B cell (primary cell): Measurements from ENCODE around the gene CTCF. TPM values are rescaled to one million over a fixed set of nuclear protein-coding genes. Genes with fewer than 3 reads are reported as not detected.
A peak's percentile ranks its signal among the peaks of the same experiment; 100 is the strongest.

Source experiments
- ATAC-seq: fragments of 200-7000 bp; cut with Tn5 transposase; one replicate; pipeline ENCODE4 v1.10.0; 2021; ENCODE audit warnings: low read depth, mild to moderate bottlenecking, moderate number of reproducible peaks, moderate library complexity
- CTCF ChIA-PET: fragments of 350-600 bp; sonication (Branson Sonifier 250); formaldehyde crosslinking; loops from one replicate; lab custom pipeline; 2021; ENCODE audit warnings: antibody characterized with exemption, inconsistent platforms; lab: Charles Lee
- POLR2A ChIA-PET: fragments of 350-600 bp; sonication (Branson Sonifier 250); formaldehyde crosslinking; loops from one replicate; lab custom pipeline; 2021; ENCODE audit warnings: antibody characterized with exemption; lab: Charles Lee
- DNase-seq: peaks from one replicate; pipeline ENCODE4 v3.0.0; 2013
- H2AFZ ChIP-seq: 2 replicates; pipeline ENCODE4 v1.6.1; 2012; ENCODE audit warnings: mild to moderate bottlenecking, low read depth, low read length; ENCODE audit not compliant: insufficient read depth, poor library complexity, severe bottlenecking
- H3K27ac ChIP-seq, 2 donors: 1 replicate in 1 of 2; 2 replicates in 1 of 2; pipeline ENCODE4 v1.5.1; 2012 to 2013; ENCODE audit warnings: low read length in 2 of 2, mild to moderate bottlenecking in 2 of 2, moderate library complexity in 1 of 2
- H3K27me3 ChIP-seq, 4 experiments: fragments of 200-600 bp in 1 of 4; sonication (generic) in 1 of 4; replicated peaks in 1 of 4; 1 replicate in 2 of 4; 2 replicates in 2 of 4; pipeline versions ENCODE4 v1.6.1 to v1.7.0; 2013 to 2016; ENCODE audit warnings: low read length in 3 of 4, mild to moderate bottlenecking in 2 of 4, mixed read lengths in 1 of 4, moderate library complexity in 1 of 4; ENCODE audit not compliant: insufficient read depth in 4 of 4, control insufficient read depth in 3 of 4; ENCODE audit errors: control extremely low read depth in 1 of 4
- H3K36me3 ChIP-seq, 2 experiments: replicated peaks in 1 of 2; 1 replicate in 1 of 2; 2 replicates in 1 of 2; pipeline versions ENCODE4 v1.6.1 to v1.7.1; 2013; ENCODE audit warnings: low read length in 1 of 2; ENCODE audit not compliant: insufficient read depth in 2 of 2, control insufficient read depth in 1 of 2; ENCODE audit errors: control extremely low read depth in 1 of 2, extremely low read depth in 1 of 2
- H3K4me1 ChIP-seq, 2 donors: fragments of 200-600 bp in 1 of 2; sonication (generic) in 1 of 2; 1 replicate in 1 of 2; 2 replicates in 1 of 2; pipeline versions ENCODE4 v1.5.1 to v1.6.1; 2013 to 2017; ENCODE audit warnings: low read length in 2 of 2; ENCODE audit not compliant: control insufficient read depth in 2 of 2, insufficient read depth in 2 of 2
- H3K4me2 ChIP-seq: replicated peaks from 2 replicates; pipeline ENCODE3; 2012; ENCODE audit warnings: mild to moderate bottlenecking, low read depth, low read length; ENCODE audit not compliant: poor library complexity, severe bottlenecking
- H3K4me3 ChIP-seq, 5 experiments: fragments of 200-600 bp in 1 of 5; sonication (generic) in 1 of 5; 1 replicate in 3 of 5; 2 replicates in 2 of 5; pipeline versions ENCODE4 v1.5.1 to v1.7.0; 2011 to 2016; ENCODE audit warnings: low read length in 4 of 5, mild to moderate bottlenecking in 4 of 5, low read depth in 2 of 5, control low read depth in 1 of 5, moderate library complexity in 1 of 5; ENCODE audit not compliant: insufficient read depth in 1 of 5; ENCODE audit errors: control extremely low read depth in 1 of 5, extremely low read depth in 1 of 5
- H3K79me2 ChIP-seq: fragments of 200-600 bp; sonication (generic); one replicate; pipeline ENCODE4 v1.6.0; 2016; ENCODE audit warnings: low read length; ENCODE audit not compliant: control insufficient read depth, insufficient read depth
- H3K9ac ChIP-seq: fragments of 200-600 bp; sonication (generic); 2 replicates; pipeline ENCODE4 v1.6.1; 2017; ENCODE audit warnings: mild to moderate bottlenecking, low read length, moderate library complexity
- H3K9me3 ChIP-seq, 3 donors: one replicate each; pipeline versions ENCODE4 v1.6.1 to v1.7.1; 2013; ENCODE audit warnings: low read length in 2 of 3; ENCODE audit not compliant: control insufficient read depth in 2 of 3, insufficient read depth in 1 of 3; ENCODE audit errors: control extremely low read depth in 1 of 3
- H4K20me1 ChIP-seq: 2 replicates; pipeline ENCODE4 v1.6.0; 2012; ENCODE audit warnings: mild to moderate bottlenecking, low read length; ENCODE audit not compliant: insufficient read depth, control insufficient read depth, poor library complexity, severe bottlenecking
- H3K27ac Mint-ChIP-seq: one replicate; pipeline ENCODE4 v1.8.0; 2021; ENCODE audit warnings: mixed read lengths
- H3K27me3 Mint-ChIP-seq: one replicate; pipeline ENCODE4 v1.8.0; 2021; ENCODE audit warnings: mixed read lengths
- H3K4me1 Mint-ChIP-seq: one replicate; pipeline ENCODE4 v1.8.0; 2021; ENCODE audit warnings: mixed read lengths
- H3K4me3 Mint-ChIP-seq: one replicate; pipeline ENCODE4 v1.8.0; 2021; ENCODE audit warnings: mixed read lengths
- H3K9me3 Mint-ChIP-seq: one replicate; pipeline ENCODE4 v1.8.0; 2022; ENCODE audit warnings: mixed read lengths; ENCODE audit not compliant: insufficient read depth
- EZH2 ChIP-seq: IDR thresholded peaks from 2 replicates; pipeline ENCODE4 v1.6.1; 2012; ENCODE audit warnings: borderline replicate concordance, low read depth, mild to moderate bottlenecking, moderate library complexity, low read length; ENCODE audit not compliant: insufficient read depth, poor library complexity, severe bottlenecking
- WGBS: methylation state at CpG from one replicate; pipeline ENCODE4 v1.1.5; 2013; ENCODE audit warnings: missing lambda C conversion rate; ENCODE audit not compliant: insufficient coverage; 5-methylcytosine and 5-hydroxymethylcytosine counted together
- intact Hi-C: fragments of 100-400 bp; cut with micrococcal nuclease; formaldehyde crosslinking; loops from one replicate; pipeline ENCODE4 v1.10.0; 2022
- polyA plus RNA-seq: library from polyadenylated mRNA; depleted of rRNA; stranded (reverse); fragments of >200 nt; gene quantifications from 2 replicates; pipeline ENCODE4 v1.2.3, GENCODE V29; 2012
- total RNA-seq, 2 donors: library from RNA; stranded (reverse); fragments of 120-200 nt in 1 of 2; gene quantifications; 1 replicate in 1 of 2; 2 replicates in 1 of 2; pipeline versions ENCODE4 v1.2.3 to v1.2.4, GENCODE V29; 2013 to 2022
- TF ChIP-seq, protein P1 (sequence below): fragments of 200-600 bp; IDR thresholded peaks from one replicate; pipeline ENCODE4 v1.8.0; 2022; ENCODE audit warnings: antibody characterized with exemption, mild to moderate bottlenecking

The CTCF gene
- total and polyA plus RNA-seq, 2 donors (not counting 1 experiment from before 2014, with no cell fraction given): 42.7 to 78.4 TPM

DNA sequence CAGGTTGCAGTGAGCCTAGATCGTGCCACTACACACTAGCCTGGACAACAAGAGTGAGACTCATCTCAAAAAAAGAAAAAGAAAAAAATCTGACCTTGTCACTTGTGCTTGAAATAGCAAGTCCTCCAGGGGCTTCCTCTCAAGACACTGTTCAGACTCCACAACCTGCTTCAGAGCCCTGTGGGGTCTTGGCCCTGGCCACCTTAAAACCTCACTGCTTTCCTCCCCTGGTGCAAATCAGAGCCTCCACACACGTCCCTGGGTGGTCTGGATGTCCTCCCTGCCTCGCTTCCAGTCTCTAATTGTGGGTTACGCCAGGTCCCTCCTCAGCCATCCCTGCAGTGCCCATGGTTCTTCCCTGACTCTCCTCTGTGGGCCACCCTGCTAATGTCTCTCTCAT lies 93.0 kb downstream of the CTCF start:
- ChIA-PET POLR2A (no interaction called here), CTCF (no interaction called here)
- no peak for TF ChIP-seq EZH2
- TF ChIP-seq, protein P1, sequence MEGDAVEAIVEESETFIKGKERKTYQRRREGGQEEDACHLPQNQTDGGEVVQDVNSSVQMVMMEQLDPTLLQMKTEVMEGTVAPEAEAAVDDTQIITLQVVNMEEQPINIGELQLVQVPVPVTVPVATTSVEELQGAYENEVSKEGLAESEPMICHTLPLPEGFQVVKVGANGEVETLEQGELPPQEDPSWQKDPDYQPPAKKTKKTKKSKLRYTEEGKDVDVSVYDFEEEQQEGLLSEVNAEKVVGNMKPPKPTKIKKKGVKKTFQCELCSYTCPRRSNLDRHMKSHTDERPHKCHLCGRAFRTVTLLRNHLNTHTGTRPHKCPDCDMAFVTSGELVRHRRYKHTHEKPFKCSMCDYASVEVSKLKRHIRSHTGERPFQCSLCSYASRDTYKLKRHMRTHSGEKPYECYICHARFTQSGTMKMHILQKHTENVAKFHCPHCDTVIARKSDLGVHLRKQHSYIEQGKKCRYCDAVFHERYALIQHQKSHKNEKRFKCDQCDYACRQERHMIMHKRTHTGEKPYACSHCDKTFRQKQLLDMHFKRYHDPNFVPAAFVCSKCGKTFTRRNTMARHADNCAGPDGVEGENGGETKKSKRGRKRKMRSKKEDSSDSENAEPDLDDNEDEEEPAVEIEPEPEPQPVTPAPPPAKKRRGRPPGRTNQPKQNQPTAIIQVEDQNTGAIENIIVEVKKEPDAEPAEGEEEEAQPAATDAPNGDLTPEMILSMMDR: no peak

DNA sequence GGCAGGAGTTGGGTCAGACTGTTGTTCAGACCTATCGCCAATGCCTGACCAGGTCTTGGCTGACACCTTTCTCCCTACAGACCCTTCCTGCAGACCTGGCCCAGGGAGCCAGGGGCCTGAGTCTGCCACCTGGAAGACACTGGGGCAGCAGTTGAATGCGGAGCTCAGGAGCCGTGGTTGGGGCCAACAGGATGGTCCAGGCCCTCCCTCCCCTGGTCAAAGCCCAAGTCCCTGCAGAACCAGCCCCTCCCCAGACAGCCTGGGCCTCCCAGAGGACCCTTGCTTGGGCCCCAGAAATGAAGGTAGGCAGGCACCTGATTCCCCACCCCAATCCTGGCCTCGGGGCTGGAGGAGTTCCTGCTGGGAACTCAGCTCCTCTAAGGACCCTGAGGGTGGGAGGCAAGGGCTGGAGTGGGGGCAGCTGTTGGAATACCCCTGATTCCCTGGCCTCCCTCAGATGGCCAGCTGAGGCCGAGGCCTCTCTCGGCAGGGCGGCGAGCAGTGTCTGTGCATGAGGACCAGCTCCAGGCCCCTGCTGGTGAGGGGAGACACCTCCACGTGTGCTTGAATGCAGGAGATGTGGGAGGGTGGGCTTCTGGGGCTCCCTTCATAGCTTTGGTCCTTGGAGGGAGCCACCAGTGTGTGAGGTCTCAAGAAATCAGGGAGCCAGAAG lies 94.2 kb downstream of the CTCF start:
- no peak for ATAC-seq
- TF ChIP-seq, protein P1: no peak
- no peak for TF ChIP-seq EZH2
- Histone ChIP-seq H3K79me2 (peaks cover 17% of the 10 kb centered on the region), H3K4me2 (no peak overlapping the region), H3K27ac (no peak overlapping the region), H3K4me1 (peaks cover 12 to 20% of the 10 kb centered on the region in 2 donors), H3K9me3 (no peaks in the 10 kb centered on the region), H4K20me1 (peaks cover 34% of the 10 kb centered on the region), H3K36me3 (peaks cover 0 to 52% of the 10 kb centered on the region in 2 experiments), H3K9ac (no peak overlapping the region), H2AFZ (no peak overlapping the region), H3K4me3 (no peak overlapping the region), H3K27me3 (no peaks in the 10 kb centered on the region)
- DNase-seq: no peak
- ChIA-PET CTCF (no interaction called here), POLR2A (no interaction called here)
- H3K27me3 Mint-ChIP-seq: no peaks in the 10 kb centered on the region
- H3K4me1 Mint-ChIP-seq: peaks cover 30% of the 10 kb centered on the region
- H3K9me3 Mint-ChIP-seq: no peaks in the 10 kb centered on the region
- 89% methylated on average over 9 of the region's 9 CpGs for WGBS
- no peak overlapping the region for H3K27ac Mint-ChIP-seq
- H3K4me3 Mint-ChIP-seq: no peak overlapping the region
- intact Hi-C loops: no loop called here

More for the DNA sequence above, 93.0 kb downstream of the CTCF start:
- H3K4me3 Mint-ChIP-seq: peak overlapping the region; percentile 7
- H4K20me1 ChIP-seq: peaks cover 36% of the 10 kb centered on the region
- no peak overlapping the region for H3K4me3 ChIP-seq
- intact Hi-C loops: no loop called here
- H3K9me3 Mint-ChIP-seq: no peaks in the 10 kb centered on the region
- no peak overlapping the region for H2AFZ ChIP-seq
- peaks cover 8 to 14% of the 10 kb centered on the region in 2 donors for H3K4me1 ChIP-seq
- no peak for ATAC-seq
- no peaks in the 10 kb centered on the region for H3K27me3 ChIP-seq
- 94% methylated on average over 4 of the region's 4 CpGs for WGBS
- peaks cover 0 to 63% of the 10 kb centered on the region in 2 experiments for H3K36me3 ChIP-seq
- H3K27ac Mint-ChIP-seq: no peak overlapping the region
- H3K4me1 Mint-ChIP-seq: peaks cover 25% of the 10 kb centered on the region
- H3K4me2 ChIP-seq: no peak overlapping the region
- no peaks in the 10 kb centered on the region for H3K27me3 Mint-ChIP-seq
- H3K79me2 ChIP-seq: peaks cover 18% of the 10 kb centered on the region
- no peak overlapping the region for H3K27ac ChIP-seq
- H3K9me3 ChIP-seq: no peaks in the 10 kb centered on the region
- DNase-seq: no peak
- no peak overlapping the region for H3K9ac ChIP-seq
